ENCODE data around the gene KDELR3. TPM values are rescaled to one million over a fixed set of nuclear protein-coding genes. Genes with fewer than 3 reads are reported as not detected.

KDELR3 gene
- polyA plus RNA-seq, 2 donors = 1.0 to 1.3 TPM

GRCh38 chr22:38436629-38437395 lies 31.1 kb upstream of the KDELR3 start:
- Histone ChIP-seq H3K4me3 (ENCODE audit: low read depth in 1 of 2, low read length in 2 of 2) (no peak overlapping the region), H3K27ac (ENCODE audit: low read depth in 2 of 2, low read length in 1 of 2) (no peak overlapping the region), H3K27me3 (ENCODE audit: control insufficient read depth in 1 of 2, insufficient read depth in 2 of 2, low read length in 2 of 2) (no peaks in the 10 kb centered on the region), H3K9me3 (ENCODE audit: control insufficient read depth in 2 of 2, insufficient read depth in 1 of 2, low read depth in 1 of 2, low read length in 1 of 2) (no peaks in the 10 kb centered on the region), H3K4me1 (ENCODE audit: control insufficient read depth in 2 of 2, insufficient read depth in 2 of 2, low read length in 1 of 2) (no peaks in the 10 kb centered on the region), H3K36me3 (ENCODE audit: control insufficient read depth in 2 of 2, insufficient read depth in 2 of 2, low read length in 1 of 2) (no peaks in the 10 kb centered on the region)
- WGBS, 2 donors = 86 to 92% methylated on average over 15 of the region's 15 CpGs

DNA sequence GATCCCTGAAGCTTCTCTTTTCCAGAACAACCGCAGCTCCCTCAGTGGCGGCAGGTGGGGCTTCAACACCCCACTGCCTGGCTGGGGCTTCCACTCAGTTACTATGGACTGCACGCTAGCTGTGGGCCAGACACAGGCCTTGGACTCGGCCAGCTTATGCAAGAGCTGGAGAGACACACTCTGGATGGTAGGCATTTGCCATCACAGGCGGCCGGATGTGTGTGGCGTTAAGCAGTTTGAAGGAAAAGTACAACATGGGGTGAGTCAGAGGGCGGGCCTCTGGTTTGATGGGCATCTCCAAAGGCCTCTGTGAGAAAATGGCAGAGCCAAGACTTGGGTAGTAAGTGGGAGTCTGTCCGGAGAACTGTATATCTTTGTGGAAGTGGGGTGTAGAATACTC lies 30.5 kb upstream of the KDELR3 start:
- H3K9me3 ChIP-seq (ENCODE audit: control insufficient read depth in 2 of 2, insufficient read depth in 1 of 2, low read depth in 1 of 2, low read length in 1 of 2) = no peaks in the 10 kb centered on the region
- no peak overlapping the region for H3K27ac ChIP-seq (ENCODE audit: low read depth in 2 of 2, low read length in 1 of 2)
- H3K4me1 ChIP-seq (ENCODE audit: control insufficient read depth in 2 of 2, insufficient read depth in 2 of 2, low read length in 1 of 2) = no peaks in the 10 kb centered on the region
- no peaks in the 10 kb centered on the region for H3K27me3 ChIP-seq (ENCODE audit: control insufficient read depth in 1 of 2, insufficient read depth in 2 of 2, low read length in 2 of 2)
- H3K4me3 ChIP-seq (ENCODE audit: low read depth in 1 of 2, low read length in 2 of 2) = no peak overlapping the region
- 91 to 93% methylated on average over 9 of the region's 9 CpGs for WGBS, 2 donors
- H3K36me3 ChIP-seq (ENCODE audit: control insufficient read depth in 2 of 2, insufficient read depth in 2 of 2, low read length in 1 of 2) = no peaks in the 10 kb centered on the region

DNA sequence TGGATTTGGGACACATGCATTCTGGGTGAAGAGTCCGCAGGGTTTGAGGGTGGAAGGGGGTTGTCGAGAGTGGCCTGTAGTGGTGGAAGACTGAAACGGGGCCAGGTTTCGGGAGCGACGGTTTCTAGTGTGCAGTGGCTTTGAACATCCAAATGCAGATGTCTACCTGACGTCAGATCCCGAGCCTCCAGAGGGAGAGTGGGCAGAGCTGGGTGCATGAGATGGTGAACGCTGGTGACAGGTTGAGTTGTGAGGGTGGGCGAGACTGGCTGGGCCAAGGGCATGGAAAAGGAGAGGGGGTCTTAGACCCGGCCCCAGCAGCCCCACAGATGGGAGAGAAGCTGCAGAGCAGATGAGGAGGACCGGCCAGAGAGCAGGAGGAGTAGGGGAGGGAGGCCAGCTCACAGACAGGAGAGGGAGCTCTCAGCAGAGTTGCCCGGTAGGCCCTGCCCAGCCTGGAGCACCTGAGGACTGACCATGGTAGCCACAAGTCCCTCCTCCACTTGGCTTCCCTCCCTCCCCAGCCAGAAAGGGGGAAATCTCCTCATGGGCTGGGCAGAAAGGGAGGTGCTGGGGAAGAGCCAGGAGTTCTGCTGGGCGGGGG lies 27.0 kb upstream of the KDELR3 start:
- no peak overlapping the region for H3K27ac ChIP-seq (ENCODE audit: low read depth in 2 of 2, low read length in 1 of 2)
- H3K27me3 ChIP-seq (ENCODE audit: control insufficient read depth in 1 of 2, insufficient read depth in 2 of 2, low read length in 2 of 2) = no peaks in the 10 kb centered on the region
- H3K9me3 ChIP-seq (ENCODE audit: control insufficient read depth in 2 of 2, insufficient read depth in 1 of 2, low read depth in 1 of 2, low read length in 1 of 2) = no peaks in the 10 kb centered on the region
- H3K4me3 ChIP-seq (ENCODE audit: low read depth in 1 of 2, low read length in 2 of 2) = no peak overlapping the region
- H3K36me3 ChIP-seq (ENCODE audit: control insufficient read depth in 2 of 2, insufficient read depth in 2 of 2, low read length in 1 of 2) = no peaks in the 10 kb centered on the region
- 82% methylated on average over 14 of the region's 14 CpGs for WGBS, 2 donors
- no peaks in the 10 kb centered on the region for H3K4me1 ChIP-seq (ENCODE audit: control insufficient read depth in 2 of 2, insufficient read depth in 2 of 2, low read length in 1 of 2)

- 66 to 71% methylated on average over 16 of the region's 16 CpGs for WGBS, 2 donors
- H3K27me3 ChIP-seq (ENCODE audit: control insufficient read depth in 1 of 2, insufficient read depth in 2 of 2, low read length in 2 of 2) = no peaks in the 10 kb centered on the region
- H3K4me1 ChIP-seq (ENCODE audit: control insufficient read depth in 2 of 2, insufficient read depth in 2 of 2, low read length in 1 of 2) = no peaks in the 10 kb centered on the region
- H3K4me3 ChIP-seq (ENCODE audit: low read depth in 1 of 2, low read length in 2 of 2) = no peak overlapping the region
- H3K27ac ChIP-seq (ENCODE audit: low read depth in 2 of 2, low read length in 1 of 2) = no peak overlapping the region
- no peaks in the 10 kb centered on the region for H3K36me3 ChIP-seq (ENCODE audit: control insufficient read depth in 2 of 2, insufficient read depth in 2 of 2, low read length in 1 of 2)
- no peaks in the 10 kb centered on the region for H3K9me3 ChIP-seq (ENCODE audit: control insufficient read depth in 2 of 2, insufficient read depth in 1 of 2, low read depth in 1 of 2, low read length in 1 of 2)
Measured at GRCh38 chr22:38441620-38442287, 26.1 kb upstream of the KDELR3 start.

DNA sequence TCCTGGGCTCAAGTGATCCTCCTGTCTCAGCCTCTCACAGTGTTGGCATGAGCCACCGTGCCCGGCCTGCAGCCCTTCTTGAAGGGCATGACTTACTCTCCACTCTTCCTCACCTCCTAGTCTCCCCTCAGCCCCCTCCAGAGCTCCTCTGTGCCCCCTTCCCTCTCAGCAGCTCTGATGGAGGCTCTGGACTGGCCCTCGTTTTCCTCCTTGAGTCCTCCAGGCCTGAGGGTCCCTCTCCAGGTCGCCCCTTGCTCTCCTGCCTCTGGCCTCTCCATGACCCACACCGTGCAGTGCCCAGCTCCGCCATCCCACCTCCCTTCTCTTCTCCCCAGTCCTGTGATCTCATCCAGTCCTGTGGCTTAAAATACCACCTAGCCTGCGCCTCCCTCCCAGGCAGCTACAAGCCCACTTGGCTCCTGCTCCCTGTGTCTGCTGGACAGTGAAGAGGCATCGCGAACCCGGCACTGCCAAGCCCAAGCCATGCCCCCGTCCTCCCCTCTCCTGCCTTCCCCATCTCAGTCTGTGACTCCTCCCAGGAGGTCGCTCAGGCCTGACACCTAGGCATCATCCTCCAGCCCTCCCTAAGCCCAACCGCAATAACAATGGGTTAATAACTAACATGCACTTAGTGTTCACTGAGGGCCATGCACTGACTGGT lies 24.8 kb upstream of the KDELR3 start:
- no peak overlapping the region for H3K4me3 ChIP-seq (ENCODE audit: low read depth in 1 of 2, low read length in 2 of 2)
- no peaks in the 10 kb centered on the region for H3K9me3 ChIP-seq (ENCODE audit: control insufficient read depth in 2 of 2, insufficient read depth in 1 of 2, low read depth in 1 of 2, low read length in 1 of 2)
- 59 to 64% methylated on average over 13 of the region's 13 CpGs for whole genome bisulfite sequencing, 2 donors
- no peaks in the 10 kb centered on the region for H3K36me3 ChIP-seq (ENCODE audit: control insufficient read depth in 2 of 2, insufficient read depth in 2 of 2, low read length in 1 of 2)
- no peak overlapping the region for H3K27ac ChIP-seq (ENCODE audit: low read depth in 2 of 2, low read length in 1 of 2)
- H3K4me1 ChIP-seq (ENCODE audit: control insufficient read depth in 2 of 2, insufficient read depth in 2 of 2, low read length in 1 of 2) = no peaks in the 10 kb centered on the region
- H3K27me3 ChIP-seq (ENCODE audit: control insufficient read depth in 1 of 2, insufficient read depth in 2 of 2, low read length in 2 of 2) = no peaks in the 10 kb centered on the region

DNA sequence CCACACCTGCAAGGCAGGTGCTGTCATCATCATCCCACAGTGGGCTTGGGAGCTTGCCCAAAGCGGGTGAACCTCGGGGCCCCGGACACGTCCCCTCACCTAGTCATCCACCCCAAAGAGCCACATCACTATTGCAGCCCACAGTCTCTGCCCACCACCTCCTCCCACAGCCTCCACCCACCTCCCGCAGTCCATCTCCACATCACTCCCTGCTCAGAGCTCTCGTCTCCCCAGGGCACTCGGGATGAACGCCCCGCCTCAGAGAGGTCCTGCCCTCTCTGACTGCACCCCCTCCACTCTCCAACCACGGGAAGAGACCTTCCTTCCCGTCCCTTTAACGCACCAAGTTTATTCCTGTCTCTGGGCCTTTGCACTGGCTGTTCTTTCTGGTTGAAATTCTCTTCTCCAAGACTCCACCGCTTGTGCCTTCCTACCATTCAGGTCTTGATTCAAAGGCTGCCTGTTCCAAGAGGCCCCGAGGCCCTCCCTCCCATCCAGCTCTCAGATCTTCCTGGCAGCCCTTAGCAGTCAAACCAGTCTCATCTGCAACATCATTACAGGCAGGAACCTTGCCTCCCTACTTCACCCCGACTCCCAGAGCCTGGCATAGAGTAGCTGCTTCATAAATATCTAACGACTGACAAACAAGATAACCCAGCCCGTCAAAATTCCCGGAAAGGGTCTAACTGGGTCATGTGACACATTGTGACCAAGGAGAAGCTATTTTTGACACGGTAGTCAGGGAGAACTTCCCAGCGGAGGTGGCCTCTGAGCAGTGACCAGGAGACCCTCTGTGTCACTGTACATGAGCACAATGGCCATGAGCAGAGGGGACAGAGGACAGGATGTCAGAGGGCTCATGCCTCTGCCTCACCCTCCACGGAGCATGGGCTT lies 24.0 kb upstream of the KDELR3 start:
- 42 to 47% methylated on average over 21 of the region's 21 CpGs for WGBS, 2 donors
- no peak overlapping the region for H3K27ac ChIP-seq (ENCODE audit: low read depth in 2 of 2, low read length in 1 of 2)
- H3K9me3 ChIP-seq (ENCODE audit: control insufficient read depth in 2 of 2, insufficient read depth in 1 of 2, low read depth in 1 of 2, low read length in 1 of 2) = no peaks in the 10 kb centered on the region
- H3K4me3 ChIP-seq (ENCODE audit: low read depth in 1 of 2, low read length in 2 of 2) = no peak overlapping the region
- no peaks in the 10 kb centered on the region for H3K27me3 ChIP-seq (ENCODE audit: control insufficient read depth in 1 of 2, insufficient read depth in 2 of 2, low read length in 2 of 2)
- no peaks in the 10 kb centered on the region for H3K36me3 ChIP-seq (ENCODE audit: control insufficient read depth in 2 of 2, insufficient read depth in 2 of 2, low read length in 1 of 2)
- no peaks in the 10 kb centered on the region for H3K4me1 ChIP-seq (ENCODE audit: control insufficient read depth in 2 of 2, insufficient read depth in 2 of 2, low read length in 1 of 2)

DNA sequence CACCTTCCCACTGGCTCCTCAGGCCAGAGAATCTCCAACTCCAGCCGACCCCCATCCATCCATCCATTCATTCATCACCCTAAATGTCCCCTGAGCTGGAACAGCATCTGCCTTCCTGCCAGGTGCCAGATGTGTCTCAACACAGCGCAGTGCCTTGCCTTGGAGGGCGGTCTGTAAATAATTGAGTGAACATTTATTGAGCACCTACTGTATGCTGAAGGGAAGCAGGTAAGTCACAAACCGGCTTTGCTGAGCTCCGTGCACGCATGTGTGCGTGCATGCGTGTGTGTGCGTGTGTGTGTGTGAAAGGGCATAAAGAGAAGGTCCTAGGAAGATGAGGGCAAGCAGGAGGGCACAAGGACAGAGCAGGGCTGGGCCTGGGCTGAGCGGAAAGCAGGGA lies 23.1 kb upstream of the KDELR3 start:
- H3K27ac ChIP-seq (ENCODE audit: low read depth in 2 of 2, low read length in 1 of 2) = no peak overlapping the region
- H3K4me3 ChIP-seq (ENCODE audit: low read depth in 1 of 2, low read length in 2 of 2) = no peak overlapping the region
- H3K4me1 ChIP-seq (ENCODE audit: control insufficient read depth in 2 of 2, insufficient read depth in 2 of 2, low read length in 1 of 2) = no peaks in the 10 kb centered on the region
- no peaks in the 10 kb centered on the region for H3K36me3 ChIP-seq (ENCODE audit: control insufficient read depth in 2 of 2, insufficient read depth in 2 of 2, low read length in 1 of 2)
- no peaks in the 10 kb centered on the region for H3K27me3 ChIP-seq (ENCODE audit: control insufficient read depth in 1 of 2, insufficient read depth in 2 of 2, low read length in 2 of 2)
- no peaks in the 10 kb centered on the region for H3K9me3 ChIP-seq (ENCODE audit: control insufficient read depth in 2 of 2, insufficient read depth in 1 of 2, low read depth in 1 of 2, low read length in 1 of 2)
- 86 to 89% methylated on average over 10 of the region's 10 CpGs for WGBS, 2 donors

- no peak overlapping the region for H3K4me3 ChIP-seq (ENCODE audit: low read depth in 1 of 2, low read length in 2 of 2)
- no peaks in the 10 kb centered on the region for H3K36me3 ChIP-seq (ENCODE audit: control insufficient read depth in 2 of 2, insufficient read depth in 2 of 2, low read length in 1 of 2)
- H3K27me3 ChIP-seq (ENCODE audit: control insufficient read depth in 1 of 2, insufficient read depth in 2 of 2, low read length in 2 of 2) = no peaks in the 10 kb centered on the region
- WGBS, 2 donors = 54 to 59% methylated on average over 9 of the region's 9 CpGs
- no peaks in the 10 kb centered on the region for H3K9me3 ChIP-seq (ENCODE audit: control insufficient read depth in 2 of 2, insufficient read depth in 1 of 2, low read depth in 1 of 2, low read length in 1 of 2)
- H3K27ac ChIP-seq (ENCODE audit: low read depth in 2 of 2, low read length in 1 of 2) = no peak overlapping the region
- H3K4me1 ChIP-seq (ENCODE audit: control insufficient read depth in 2 of 2, insufficient read depth in 2 of 2, low read length in 1 of 2) = no peaks in the 10 kb centered on the region
Measured at GRCh38 chr22:38446018-38446601, 21.8 kb upstream of the KDELR3 start.

Data from esophagus (tissue), 2 donors.